HepG2 (cell line): ENCODE results near the gene P2RY2. TPM values are rescaled to one million over a fixed set of nuclear protein-coding genes. Genes with fewer than 3 reads are reported as not detected.

Experiments
- ATM ChIP-seq: fragments of 450-650 bp; IDR thresholded peaks from 2 replicates; pipeline ENCODE4 v1.7.1; 2017; ENCODE audit warnings: mild to moderate bottlenecking, borderline replicate concordance
- BCL3 ChIP-seq: sonication (generic); formaldehyde crosslinking; IDR thresholded peaks from 2 replicates; pipeline ENCODE4 v1.5.1; 2020; ENCODE audit warnings: mild to moderate bottlenecking, missing genetic modification reagents, moderate library complexity
- DNMT1 ChIP-seq: sonication (generic); formaldehyde crosslinking; IDR thresholded peaks from 2 replicates; pipeline ENCODE4 v1.5.1; 2020; ENCODE audit warnings: mild to moderate bottlenecking, missing genetic modification reagents
- MXD1 ChIP-seq: sonication (generic); formaldehyde crosslinking; IDR thresholded peaks from 2 replicates; pipeline ENCODE4 v1.4.0; 2020; ENCODE audit warnings: mild to moderate bottlenecking, missing genetic modification reagents
- NR0B2 ChIP-seq: sonication (generic); formaldehyde crosslinking; IDR thresholded peaks from 2 replicates; pipeline ENCODE4 v1.4.0; 2020; ENCODE audit warnings: mild to moderate bottlenecking, missing genetic modification reagents
- PRDM15 ChIP-seq: sonication (generic); formaldehyde crosslinking; IDR thresholded peaks from 2 replicates; pipeline ENCODE4 v1.4.0; 2020; ENCODE audit warnings: missing genetic modification reagents
- RAD21 ChIP-seq: fragments of 450-650 bp; formaldehyde crosslinking; IDR thresholded peaks from 2 replicates; pipeline ENCODE4 v1.5.0; 2020; ENCODE audit warnings: mild to moderate bottlenecking
- SRSF1 ChIP-seq: fragments of 200-400 bp; formaldehyde crosslinking; optimal IDR thresholded peaks from 2 replicates; pipeline ENCODE3; 2017; ENCODE audit warnings: mild to moderate bottlenecking, low read depth, low read length, moderate library complexity
- THAP11 ChIP-seq: IDR thresholded peaks from 2 replicates; pipeline ENCODE4 v1.6.1; 2016; ENCODE audit warnings: missing biosample characterization, missing genetic modification reagents
- YY1 ChIP-seq: IDR thresholded peaks from 2 replicates; pipeline ENCODE4 v1.6.1; 2011; ENCODE audit warnings: low read length, low read depth, moderate library complexity, mild to moderate bottlenecking; ENCODE audit not compliant: insufficient read depth, insufficient replicate concordance
- ZFAT ChIP-seq: sonication (generic); formaldehyde crosslinking; conservative IDR thresholded peaks from 2 replicates; pipeline ENCODE4 v1.8.1; 2023; ENCODE audit warnings: missing genetic modification reagents, inconsistent platforms
- ZFP1 ChIP-seq: IDR thresholded peaks from 2 replicates; pipeline ENCODE4 v1.6.1; 2016
- ZNF441 ChIP-seq: sonication (generic); formaldehyde crosslinking; IDR thresholded peaks from 2 replicates; pipeline ENCODE4 v1.7.0; 2021; ENCODE audit warnings: missing genetic modification reagents, borderline replicate concordance
- ZNF460 ChIP-seq: sonication (generic); formaldehyde crosslinking; IDR thresholded peaks from 2 replicates; pipeline ENCODE4 v1.5.1; 2020; ENCODE audit warnings: missing genetic modification reagents, mild to moderate bottlenecking, borderline replicate concordance
- ZNF563 ChIP-seq: sonication (generic); formaldehyde crosslinking; IDR thresholded peaks from 2 replicates; pipeline ENCODE4 v1.8.0; 2022; ENCODE audit warnings: mild to moderate bottlenecking, moderate library complexity, missing genetic modification reagents
- ZNF569 ChIP-seq: sonication (generic); formaldehyde crosslinking; IDR thresholded peaks from 2 replicates; pipeline ENCODE4 v1.5.0; 2020; ENCODE audit warnings: mild to moderate bottlenecking, missing genetic modification reagents, moderate library complexity, borderline replicate concordance
- ZNF614 ChIP-seq: IDR thresholded peaks from 2 replicates; pipeline ENCODE4 v1.6.1; 2018; ENCODE audit warnings: missing biosample characterization, missing genetic modification reagents, inconsistent platforms, borderline replicate concordance
- ZNF792 ChIP-seq: IDR thresholded peaks from 2 replicates; pipeline ENCODE4 v1.6.1; 2016
- polyA plus RNA-seq, 8 experiments: library from polyadenylated mRNA; depleted of rRNA in 3 of 8; stranded (reverse) in 7 of 8; unstranded in 1 of 8; fragments of >200 nt; fragmentation: Illumina TruSeq in 4 of 8; extraction: Trizol in 4 of 8; gene quantifications; 2 replicates each; pipeline versions ENCODE4 v1.2.1 to v1.2.3, GENCODE V29; 2011 to 2016; ENCODE audit warnings: low read depth in 4 of 8, missing spikeins in 1 of 8, mixed read lengths in 1 of 8; ENCODE audit not compliant: insufficient read depth in 1 of 8
- total RNA-seq, 5 experiments: library from RNA; depleted of rRNA; stranded (reverse); fragments of >200 nt; fragmentation: Illumina TruSeq; extraction: Trizol; gene quantifications; 2 replicates each; pipeline ENCODE4 v1.2.3, GENCODE V29; 2016; ENCODE audit warnings: low read depth in 1 of 5
- TF ChIP-seq, protein P1 (sequence below): fragments of 450-650 bp; IDR thresholded peaks from 2 replicates; pipeline ENCODE4 v1.6.1; 2017
- TF ChIP-seq, protein P2 (sequence below), 2 experiments: sonication (generic) in 1 of 2; formaldehyde crosslinking in 1 of 2; IDR thresholded peaks; 2 replicates each; pipeline versions ENCODE4 v1.5.1 to v1.6.1; 2011 to 2020; ENCODE audit warnings: borderline replicate concordance in 1 of 2, low read depth in 1 of 2, low read length in 1 of 2, mild to moderate bottlenecking in 1 of 2, missing genetic modification reagents in 1 of 2, moderate library complexity in 1 of 2

Gene P2RY2
- total and polyA plus RNA-seq, 2 of the 13 experiments (the other 11 are each of a cell fraction or from before 2014, with no cell fraction given), result 0.95 to 3.1 TPM

- no peak for TF ChIP-seq BCL3 (CRISPR knock-in tag)
- TF ChIP-seq YY1, result no peak
- TF ChIP-seq ZNF614 (CRISPR knock-in tag), result no peak
- no peak for TF ChIP-seq ZNF569 (CRISPR knock-in tag)
- TF ChIP-seq, protein P1, sequence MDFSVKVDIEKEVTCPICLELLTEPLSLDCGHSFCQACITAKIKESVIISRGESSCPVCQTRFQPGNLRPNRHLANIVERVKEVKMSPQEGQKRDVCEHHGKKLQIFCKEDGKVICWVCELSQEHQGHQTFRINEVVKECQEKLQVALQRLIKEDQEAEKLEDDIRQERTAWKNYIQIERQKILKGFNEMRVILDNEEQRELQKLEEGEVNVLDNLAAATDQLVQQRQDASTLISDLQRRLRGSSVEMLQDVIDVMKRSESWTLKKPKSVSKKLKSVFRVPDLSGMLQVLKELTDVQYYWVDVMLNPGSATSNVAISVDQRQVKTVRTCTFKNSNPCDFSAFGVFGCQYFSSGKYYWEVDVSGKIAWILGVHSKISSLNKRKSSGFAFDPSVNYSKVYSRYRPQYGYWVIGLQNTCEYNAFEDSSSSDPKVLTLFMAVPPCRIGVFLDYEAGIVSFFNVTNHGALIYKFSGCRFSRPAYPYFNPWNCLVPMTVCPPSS, result no peak
- TF ChIP-seq MXD1 (CRISPR knock-in tag), result no peak
- no peak for TF ChIP-seq ZNF441
- TF ChIP-seq PRDM15 (CRISPR knock-in tag), result 0 out of 2 replicates have a peak, but pooled peaks have one; percentile 27
- TF ChIP-seq THAP11 (CRISPR knock-in tag), result no peak; the same call in 1 of the 2 replicates
- TF ChIP-seq ZFAT (CRISPR knock-in tag), result no peak
- TF ChIP-seq ZFP1, result no peak
- TF ChIP-seq NR0B2 (CRISPR knock-in tag), result no peak; the same call in 1 of the 2 replicates
- TF ChIP-seq RAD21 (CRISPR knock-in tag), result no peak
- TF ChIP-seq ZNF460 (CRISPR knock-in tag), result no peak
- no peak for TF ChIP-seq ZNF792 (CRISPR knock-in tag)
- TF ChIP-seq, protein P2, sequence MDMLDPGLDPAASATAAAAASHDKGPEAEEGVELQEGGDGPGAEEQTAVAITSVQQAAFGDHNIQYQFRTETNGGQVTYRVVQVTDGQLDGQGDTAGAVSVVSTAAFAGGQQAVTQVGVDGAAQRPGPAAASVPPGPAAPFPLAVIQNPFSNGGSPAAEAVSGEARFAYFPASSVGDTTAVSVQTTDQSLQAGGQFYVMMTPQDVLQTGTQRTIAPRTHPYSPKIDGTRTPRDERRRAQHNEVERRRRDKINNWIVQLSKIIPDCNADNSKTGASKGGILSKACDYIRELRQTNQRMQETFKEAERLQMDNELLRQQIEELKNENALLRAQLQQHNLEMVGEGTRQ (IDR thresholded peaks at IDR 0.05; ENCODE audit: low read depth, low read length), result no peak
- TF ChIP-seq, protein P2 (CRISPR knock-in tag; IDR thresholded peaks at IDR 0.05; ENCODE audit: borderline replicate concordance), result no peak
- TF ChIP-seq DNMT1 (CRISPR knock-in tag), result no peak
- TF ChIP-seq SRSF1, result no peak
- no peak for TF ChIP-seq ATM
- TF ChIP-seq ZNF563, result no peak
Measured at GRCh38 chr11:73172992-73173656, 45.0 kb upstream of the P2RY2 start (continued).
